HG02571 (cell line): ENCODE data around the gene RAB11FIP4.

ENCODE experiments used
- ATAC-seq: cut with Tn5 transposase; IDR thresholded peaks from one replicate; pipeline ENCODE4 v1.9.1; 2021; ENCODE audit warnings: mild to moderate bottlenecking, moderate library complexity; ENCODE audit not compliant: unreplicated experiment

RAB11FIP4 gene

DNA sequence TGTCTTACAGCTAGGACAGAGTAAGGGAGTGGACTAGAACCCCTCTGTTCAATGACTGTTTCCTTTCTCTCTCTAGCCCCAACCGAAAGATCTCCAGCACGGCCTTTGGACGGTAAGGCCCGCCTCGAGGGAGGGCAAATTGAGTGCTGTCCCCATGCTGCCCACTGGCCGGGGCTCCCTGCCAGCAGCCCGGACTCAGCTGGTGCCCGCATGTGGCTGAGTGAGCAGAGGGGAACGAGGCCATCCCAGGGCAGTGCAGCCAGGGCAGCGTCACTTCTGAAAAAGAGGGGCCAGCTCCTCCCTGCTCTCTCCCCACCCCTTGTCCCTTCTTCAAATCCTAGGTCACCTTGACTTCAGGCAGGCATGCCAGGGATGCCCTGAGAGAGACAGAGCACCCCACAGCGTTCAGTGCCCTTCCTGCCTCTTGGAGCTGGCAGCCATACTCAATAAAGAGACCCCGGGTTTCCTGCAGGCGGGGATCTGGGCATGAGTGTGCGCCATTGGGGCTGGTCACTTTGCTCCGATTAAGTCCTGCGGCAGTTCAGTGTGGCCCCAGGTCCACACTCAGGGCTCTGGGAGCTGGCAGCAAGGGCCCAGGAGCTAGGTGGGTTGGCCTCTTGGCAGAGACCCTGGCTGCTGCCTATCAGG is 130.9 kb downstream of the RAB11FIP4 start:
- no peak for ATAC-seq

DNA sequence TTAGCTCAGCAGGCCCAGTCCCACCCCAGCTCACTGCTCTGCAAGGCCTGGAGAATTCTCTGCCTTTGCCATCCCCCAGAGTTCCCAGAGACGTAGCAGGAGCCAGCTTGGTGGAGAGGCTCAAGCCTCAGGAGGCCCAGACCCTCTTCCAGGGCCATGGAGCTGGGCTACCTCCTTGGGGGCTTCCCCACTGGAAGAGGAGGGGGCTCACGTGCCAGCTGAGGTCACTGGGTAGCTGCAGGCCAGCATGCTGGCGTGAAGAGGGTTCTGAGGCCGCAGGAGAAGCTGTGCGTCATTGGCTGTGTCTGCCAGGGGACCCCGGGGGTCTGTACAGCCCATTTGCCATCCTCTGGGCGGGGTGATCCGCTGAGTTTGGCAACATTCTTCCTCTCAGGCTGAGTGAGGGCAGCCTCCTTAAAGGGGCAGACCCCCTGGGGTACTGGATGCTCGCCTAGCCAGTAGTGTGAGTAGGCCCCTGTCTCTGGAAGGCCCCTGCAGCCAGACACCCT is 131.6 kb downstream of the RAB11FIP4 start:
- ATAC-seq: no peak

DNA sequence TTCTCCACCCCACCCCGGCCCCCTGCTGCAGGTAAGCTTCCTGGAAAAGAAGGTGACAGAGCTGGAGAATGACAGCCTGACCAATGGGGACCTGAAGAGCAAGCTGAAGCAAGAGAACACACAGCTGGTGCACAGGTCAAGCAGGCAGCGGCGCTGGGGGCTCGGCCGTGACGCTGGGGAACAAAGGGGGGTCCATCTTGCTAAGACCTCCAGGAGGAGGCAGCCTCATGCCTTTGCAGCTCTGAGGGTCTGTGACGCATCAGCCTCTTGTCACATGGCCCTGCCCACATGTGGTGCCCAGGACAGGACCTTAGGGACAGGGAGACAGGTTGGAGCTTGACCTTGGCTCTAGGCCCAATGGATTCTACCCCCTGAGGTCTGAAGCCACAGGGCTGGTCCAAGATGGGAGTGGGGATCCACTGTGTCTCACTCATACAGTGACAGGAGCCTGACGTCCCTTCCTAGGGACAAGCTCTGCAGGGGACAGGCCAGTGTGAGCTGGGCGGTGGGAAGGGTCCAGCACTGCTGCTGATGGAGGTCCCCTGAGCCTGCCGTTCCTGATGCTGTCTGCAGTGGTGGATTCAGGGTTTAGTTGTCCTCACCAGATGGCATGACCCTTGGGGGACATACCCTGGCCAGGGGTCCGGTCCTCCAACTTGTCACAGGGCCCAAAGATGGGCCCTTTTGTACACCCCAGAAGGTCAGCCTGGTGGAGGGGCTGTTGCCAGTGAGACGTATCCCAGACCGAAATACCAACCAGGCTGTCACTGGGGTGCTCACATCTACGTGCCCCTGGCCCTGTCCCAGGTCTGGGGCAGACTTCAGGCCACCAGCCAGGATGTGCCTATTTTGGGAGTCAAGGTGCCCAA is 132.6 kb downstream of the RAB11FIP4 start:
- ATAC-seq: no peak

DNA sequence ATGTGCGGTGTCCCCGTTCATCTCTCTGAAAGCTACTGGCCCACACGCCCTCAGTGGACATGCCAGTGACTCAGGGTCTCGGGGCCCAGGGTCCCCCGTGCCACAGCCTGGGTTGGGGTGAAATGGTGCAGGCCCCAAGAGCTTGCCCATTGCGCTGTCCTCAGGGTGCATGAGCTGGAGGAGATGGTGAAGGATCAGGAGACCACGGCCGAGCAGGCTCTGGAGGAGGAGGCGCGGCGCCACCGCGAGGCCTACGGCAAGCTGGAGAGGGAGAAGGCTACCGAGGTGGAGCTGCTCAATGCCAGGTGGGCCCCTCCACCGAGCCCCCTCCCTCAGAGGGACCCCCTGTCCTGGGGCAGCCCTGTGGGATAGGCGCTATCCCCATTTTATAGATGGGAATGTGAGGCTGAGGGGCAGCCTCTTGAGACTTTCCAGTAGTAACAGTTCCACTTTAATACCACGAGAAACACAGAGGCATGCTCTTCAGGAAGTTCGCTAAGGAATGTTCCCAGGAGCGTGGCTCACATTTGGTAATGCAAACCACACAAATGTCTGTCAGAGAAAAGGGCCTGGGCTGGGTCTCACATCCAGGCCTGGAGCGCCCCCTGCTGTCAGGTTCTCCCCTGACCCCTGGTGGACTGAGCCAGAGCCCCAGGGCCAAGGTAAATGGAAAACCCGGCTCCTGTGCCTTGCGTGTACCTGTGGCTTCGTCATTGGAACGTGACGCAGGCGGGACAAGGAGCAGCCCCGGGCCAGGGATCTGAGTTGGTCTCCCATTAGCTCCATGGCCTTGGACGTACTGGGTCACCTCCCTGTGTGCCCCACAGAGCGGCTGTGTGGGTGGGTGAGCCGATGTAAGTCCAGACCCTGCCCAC is 133.7 kb downstream of the RAB11FIP4 start:
- no peak for ATAC-seq

DNA sequence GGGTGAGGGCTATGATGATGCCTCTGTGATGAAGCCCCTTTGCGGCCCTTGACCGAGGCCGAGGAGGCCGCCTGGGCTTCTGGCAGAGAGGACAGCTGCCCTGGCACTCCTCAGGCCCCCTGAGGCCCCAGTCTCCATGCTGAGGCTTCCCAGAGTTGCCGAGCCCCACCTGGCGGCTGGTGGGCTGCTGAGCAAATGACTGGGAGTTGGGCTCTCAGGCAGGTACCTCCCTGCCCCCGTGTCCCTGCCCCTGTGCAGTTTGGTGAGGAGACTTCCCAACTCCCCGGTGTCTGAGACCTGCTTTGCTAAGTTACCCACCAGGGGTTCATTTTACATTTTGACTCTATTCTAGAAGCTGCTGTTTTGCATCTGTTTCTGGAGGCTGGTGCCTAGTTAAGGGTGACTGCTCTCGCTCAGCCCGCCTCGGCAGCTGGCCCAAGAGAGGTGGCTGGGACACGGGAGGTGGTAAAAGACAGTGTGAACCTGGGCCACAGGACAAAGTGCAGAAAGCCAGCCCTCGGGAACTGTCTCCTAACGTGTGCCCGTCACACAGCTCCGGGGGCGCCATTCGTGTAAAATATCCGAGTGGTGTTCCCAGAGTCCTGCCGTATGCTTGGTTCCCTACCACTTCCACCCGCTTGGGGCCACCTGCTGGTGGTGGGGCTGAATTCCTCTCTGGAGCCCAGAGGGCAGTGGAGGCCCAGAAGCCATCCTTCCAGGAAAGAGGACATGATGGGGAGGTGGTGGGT is 134.5 kb downstream of the RAB11FIP4 start:
- no peak for ATAC-seq

DNA sequence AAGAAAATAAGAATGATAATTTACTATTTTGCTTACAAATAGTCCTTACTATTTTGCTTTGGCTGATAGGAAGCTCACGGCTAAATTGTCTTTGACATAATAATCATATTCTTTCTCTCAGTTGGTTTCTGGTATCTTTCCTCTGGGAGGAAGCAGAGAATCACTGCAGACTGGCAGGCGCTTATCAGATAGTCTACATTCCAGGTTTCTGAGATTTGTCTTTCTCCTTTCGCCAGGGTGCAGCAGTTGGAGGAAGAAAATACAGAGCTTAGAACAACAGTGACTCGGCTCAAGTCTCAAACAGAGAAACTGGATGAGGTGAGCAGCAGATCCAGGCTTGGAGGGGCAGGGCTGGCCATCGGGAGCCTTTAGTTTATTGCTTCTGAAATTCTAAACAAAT is 136.1 kb downstream of the RAB11FIP4 start:
- no peak for ATAC-seq

DNA sequence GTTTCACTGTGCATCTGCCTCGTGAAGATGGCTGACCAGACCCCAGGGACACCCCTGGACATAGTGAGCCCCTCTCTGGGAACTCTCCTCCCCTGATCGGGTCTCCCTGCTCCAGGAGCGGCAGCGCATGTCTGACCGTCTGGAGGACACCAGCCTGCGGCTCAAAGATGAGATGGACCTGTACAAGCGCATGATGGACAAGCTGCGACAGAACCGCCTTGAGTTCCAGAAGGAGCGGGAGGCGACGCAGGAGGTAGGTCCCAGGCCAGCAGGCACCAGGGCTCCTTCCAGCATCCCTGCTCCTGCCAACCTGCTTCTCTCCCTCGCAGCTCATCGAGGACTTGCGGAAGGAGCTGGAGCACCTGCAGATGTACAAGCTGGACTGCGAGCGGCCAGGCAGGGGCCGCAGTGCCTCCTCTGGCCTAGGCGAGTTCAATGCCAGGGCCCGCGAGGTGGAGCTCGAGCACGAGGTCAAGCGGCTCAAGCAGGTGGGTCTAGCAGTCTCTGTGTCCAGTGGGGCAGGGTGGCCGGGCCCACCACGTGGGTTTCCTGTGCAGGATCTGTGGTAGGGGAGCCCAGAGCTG is 136.9 kb downstream of the RAB11FIP4 start:
- ATAC-seq: no peak

DNA sequence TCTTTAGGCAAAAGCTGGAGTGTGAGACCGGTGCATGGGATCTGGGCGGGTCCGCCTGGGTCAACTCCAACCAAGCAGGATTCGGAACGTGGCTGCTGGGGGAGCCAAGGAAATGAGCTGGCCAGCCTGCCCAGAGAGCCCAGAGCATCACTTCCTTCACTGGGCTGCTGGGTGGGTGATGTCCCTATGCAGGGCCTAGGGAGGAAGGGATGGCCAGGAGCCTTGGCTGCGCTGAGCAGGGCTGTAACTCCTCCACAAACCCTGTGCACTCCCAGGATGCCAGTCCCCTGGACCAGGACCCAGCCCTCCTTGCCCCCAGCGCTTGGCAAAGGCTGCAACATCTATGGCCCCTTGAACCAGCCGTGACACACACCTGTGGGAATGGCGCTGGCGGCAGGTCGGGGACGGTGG is 138.4 kb downstream of the RAB11FIP4 start:
- ATAC-seq: no peak

DNA sequence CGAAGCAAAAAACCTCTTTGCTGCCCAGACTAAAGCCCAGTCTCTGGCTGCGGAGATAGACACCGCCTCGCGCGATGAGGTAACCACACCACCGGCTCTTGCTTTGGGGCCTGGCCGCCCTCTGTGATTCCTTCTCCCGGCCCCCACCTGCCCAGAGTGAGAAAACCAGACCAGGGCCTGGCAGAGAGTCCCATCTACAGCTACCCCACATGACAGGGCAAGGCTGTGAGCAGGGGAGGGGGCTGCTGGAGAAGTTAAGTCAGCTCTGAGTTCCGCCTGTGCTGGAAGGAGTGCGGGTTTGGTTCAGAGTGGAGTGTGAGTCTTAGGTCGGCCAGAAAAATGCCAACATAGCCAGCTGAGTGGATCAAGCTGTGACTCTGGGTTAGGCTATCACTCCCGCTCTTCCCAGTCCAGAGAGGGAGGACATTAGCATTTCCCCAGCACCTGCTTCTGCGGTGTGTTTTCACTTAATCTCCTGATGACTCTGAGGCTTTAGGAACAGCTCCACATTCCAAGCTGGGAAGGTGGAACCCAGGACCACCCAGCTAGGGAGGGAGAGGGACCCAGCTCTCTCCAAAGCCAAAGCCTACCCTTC is 139.0 kb downstream of the RAB11FIP4 start:
- no peak for ATAC-seq

DNA sequence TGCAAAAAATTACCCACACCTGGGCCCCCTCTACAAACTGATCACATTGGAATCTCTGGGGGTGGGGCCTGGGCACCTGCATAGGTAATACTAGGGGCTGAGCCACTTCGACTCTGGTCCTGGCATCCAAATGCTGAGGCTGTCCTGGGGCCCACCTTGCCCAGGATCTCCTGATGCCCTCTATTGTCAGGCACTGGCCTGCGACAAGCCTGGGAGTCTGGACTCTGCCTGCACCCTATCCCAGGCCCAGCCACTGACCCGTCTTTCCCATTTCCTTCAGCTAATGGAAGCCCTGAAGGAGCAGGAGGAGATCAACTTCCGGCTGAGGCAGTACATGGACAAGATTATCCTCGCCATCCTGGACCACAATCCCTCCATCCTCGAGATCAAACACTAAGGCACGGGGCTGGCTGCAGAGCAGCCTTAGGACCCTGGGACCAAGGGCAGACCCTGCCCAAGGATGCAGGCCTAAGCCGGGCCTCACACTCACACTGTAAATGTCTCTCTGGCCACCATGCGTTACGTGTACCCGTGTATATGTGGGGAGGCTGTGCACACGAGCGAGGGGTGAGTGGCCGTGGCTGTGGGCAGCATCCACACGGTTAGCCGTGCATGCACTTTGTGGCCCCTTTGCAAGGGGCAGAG is 140.0 kb downstream of the RAB11FIP4 start:
- ATAC-seq: no peak

DNA sequence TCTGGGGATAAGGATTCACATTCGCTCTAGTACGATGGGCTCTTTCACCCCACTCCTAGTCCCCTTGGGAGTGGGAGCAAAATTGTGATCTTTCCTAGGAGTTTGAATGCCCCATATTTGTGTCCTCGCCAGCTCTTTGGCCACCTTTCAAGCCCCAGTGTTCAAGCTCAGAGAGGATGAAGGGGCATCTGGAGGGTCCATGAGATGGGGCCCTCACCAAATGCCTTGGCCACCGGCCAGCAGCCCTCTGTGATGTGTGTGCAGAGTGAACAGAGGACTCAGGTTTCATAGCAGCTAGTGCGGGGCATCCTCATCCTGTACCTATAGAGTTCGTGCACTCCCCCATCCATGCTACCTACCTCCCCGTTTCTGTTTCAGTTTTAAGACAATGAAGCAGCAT is 140.6 kb downstream of the RAB11FIP4 start:
- ATAC-seq: no peak

DNA sequence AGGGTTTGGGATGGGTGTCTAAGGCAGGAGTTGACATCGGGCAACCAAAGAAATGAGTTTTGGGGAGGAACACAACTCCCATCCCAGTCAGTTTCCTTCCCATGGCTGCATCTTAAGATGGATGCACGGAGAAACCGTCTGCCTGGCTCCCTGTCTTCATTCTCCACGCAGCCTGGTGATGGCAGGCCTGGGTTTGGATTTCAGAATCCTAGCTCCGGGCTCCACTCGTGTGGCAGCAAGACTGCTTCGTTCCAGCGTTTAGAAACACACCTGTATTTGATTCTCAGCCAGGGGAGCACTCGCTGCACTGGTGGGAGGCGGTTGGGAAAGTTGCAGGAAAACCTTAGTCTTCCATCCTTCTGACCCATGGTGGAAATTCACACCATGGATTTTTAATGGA is 141.1 kb downstream of the RAB11FIP4 start:
- no peak for ATAC-seq

DNA sequence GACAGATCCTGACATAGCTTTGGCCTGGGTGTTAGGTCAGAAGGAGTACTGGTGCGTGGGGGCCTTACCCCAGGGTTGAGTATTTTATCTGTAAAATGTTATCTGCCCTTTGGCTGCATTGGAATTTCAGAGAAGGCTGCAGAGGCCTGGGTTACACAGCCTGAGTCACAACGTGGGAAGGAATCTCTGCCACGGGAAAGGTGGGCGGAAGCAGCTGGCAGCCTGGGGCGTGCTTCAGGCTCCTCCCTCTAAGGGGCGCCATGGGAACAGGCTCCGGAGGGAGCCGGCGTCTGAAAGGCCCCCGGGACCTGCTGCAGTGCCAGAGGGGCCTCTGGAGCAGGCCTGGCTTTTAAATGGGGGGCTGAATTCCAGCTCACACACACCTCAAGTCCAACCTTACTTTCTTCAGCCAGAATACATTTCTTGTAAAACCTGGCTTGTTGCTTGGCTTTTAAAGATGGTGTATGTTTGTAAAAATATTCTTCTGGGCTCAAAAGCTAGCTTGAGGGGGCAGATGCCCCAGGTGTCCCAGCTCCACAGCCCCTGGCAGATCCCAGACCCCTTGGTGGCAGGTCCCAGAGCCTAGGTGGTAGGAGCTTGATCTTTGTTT is 142.2 kb downstream of the RAB11FIP4 start:
- ATAC-seq: no peak

DNA sequence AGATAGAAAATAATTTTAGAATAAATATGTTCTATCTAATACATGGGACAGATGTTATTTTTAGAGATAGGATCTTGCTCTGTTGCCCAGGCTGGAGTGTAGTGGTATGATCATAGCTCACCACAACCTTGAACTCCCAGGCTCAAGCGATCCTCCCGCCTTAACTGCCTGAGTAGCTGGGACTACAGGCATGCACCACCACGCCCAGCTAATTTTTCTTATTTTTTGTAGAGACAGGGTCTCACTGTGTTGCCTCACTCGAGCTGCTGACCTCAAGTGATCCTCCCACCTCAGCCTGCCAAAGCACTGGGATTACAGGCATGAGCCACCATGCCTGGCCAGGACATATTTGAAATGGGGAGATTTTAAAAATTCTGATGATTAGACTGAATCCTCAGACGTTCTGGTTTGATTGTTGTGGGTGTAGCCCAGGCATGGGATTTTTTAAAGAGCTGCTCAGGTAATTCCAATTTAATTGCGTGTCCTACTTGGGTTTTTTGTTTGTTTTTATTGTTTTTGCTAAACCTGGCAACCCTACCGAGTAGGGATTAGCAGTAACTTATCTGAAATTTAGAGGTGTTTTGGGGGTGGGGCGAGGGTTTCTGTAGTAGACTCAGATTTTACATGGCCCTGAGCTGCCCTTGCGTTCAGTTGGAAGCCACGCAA is 142.9 kb downstream of the RAB11FIP4 start:
- ATAC-seq: no peak

DNA sequence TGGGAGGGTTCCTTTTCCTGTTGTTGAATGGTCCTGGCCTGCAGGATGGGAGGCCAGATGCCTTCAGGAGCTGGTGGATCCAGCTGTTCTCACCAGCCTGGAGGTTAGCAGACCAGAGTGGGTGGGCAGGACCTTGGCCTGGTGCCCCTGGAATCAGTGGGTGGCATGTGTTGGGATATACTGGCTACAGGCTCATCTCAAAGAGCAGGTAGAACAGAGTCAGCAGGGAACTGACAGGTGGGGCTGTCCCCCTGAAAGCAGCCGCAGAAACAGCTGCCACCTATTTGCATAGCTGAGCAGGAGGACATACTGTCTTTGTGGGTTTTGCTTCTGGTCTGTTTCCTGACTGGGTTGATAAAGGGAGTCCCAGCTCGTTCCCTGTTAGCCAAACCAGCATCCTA is 144.1 kb downstream of the RAB11FIP4 start:
- ATAC-seq: peak; percentile 78

DNA sequence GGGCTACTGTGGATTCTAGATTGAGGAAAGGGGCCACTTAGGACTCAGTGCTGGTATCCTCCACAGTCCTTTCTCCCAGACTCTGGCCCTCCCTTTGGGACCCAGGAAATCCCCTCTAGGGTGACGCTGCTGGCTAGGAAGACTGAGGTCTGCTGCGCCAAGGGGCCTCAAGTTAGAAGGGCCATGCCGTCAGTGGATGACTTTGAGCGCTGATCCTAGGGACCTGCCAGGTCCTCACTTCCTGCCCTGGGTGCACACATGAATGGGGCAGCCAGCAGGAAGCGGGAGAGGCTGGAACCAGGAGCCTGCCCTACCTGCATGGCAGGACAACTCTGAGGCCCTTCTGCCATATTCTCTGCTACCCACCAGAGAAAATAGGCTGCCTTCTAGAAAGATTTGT is 145.0 kb downstream of the RAB11FIP4 start:
- no peak for ATAC-seq

DNA sequence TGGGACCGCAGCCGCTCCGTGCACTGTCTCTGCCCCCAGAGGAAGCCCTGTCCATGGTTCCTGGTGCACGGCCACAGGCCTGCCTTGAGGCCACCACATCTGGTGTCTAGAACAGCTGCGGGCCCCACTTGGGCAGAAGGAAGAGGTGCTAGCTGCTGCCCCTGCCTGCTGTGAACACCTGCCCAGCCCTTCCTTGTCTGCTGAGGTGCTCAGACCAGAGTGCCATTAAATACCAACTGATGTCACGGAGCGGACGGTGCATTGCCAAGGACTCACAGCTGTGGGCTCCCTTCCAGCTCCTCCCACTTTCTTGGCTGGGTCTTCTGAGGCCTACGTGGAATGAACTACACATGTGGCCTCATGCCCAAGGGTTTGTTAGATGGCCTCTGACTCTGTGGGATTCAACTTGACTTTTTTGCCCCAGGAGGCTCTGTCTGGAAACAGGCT is 146.1 kb downstream of the RAB11FIP4 start:
- ATAC-seq: no peak

DNA sequence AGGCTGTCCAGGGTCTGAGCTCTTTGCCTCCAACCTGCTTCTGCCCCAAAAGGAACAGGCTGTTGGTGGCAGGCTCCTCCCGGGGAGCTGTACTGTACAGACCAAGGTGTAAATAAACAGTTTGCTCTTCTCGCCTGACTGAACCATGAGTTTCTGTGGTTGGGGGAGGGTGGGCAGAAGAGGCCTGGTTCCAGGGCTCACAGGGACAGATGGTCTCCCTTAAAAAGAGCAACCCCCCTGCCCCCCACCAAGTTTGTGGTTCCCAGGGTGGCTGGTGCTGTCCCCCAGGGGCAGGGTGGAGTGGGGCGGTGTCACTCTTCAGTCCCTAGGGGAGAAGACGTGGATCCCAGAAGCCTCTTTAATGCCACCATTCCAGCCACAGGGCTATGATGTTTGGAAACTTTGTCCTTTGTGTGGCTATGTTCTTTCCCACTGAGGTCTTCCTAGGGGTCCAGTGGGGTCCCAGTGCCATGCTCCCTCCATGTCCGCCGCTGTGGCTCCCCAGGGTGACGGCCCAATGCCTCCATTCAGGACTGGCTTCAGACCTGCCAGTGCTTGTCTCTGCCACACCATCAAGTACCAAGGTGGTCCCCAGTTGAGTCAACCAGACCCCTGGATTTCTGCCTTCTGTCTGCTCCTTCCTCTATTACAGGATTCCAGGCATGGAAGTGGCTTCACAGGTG is 146.7 kb downstream of the RAB11FIP4 start:
- peak; percentile 46 for ATAC-seq
